Measurements from ENCODE around the gene DCAF10.

Gene DCAF10

DNA sequence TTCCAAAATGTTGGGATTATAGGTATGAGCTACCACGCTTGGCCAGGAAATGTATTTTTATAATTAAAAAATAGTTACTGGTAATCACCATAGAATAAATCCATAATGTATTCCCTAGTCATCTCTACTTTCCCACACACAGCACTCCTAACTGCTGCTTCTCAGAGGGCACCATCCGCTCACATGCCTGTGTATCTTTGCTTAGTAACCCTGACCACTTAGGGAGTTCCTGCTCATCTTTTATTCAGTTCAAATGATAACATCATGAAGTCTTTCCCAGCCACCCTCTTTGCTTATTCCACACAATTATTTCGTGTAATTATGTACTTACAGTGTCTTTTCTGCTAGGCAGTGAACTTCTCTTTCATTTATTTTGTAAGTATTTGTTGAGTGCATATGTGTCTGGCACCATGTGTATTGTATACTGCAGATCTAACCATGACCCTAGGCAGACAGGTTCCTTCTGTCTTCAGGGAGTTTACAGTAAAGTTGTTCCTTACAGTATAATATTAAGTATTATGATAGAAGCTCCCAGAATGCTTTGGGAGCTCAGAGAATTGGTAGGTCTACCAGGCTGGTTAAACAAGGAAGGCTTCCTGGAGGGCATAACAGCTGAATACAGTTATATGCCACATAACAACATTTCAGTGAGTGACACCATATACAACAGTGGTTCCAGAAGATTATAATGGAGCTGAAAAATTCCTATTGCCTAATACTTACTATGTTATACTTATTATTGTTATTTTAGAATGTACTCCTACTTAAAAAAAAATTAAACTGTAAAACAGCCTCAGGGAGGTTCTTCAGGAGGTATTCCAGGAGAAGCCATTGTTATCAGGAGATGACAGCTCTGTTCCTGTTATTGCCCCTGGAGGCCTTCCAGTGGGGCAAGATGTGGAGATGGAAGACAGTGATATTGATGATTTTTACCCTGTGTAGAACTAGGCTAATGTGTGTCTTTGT, 39.2 kb downstream of the DCAF10 start:
- Histone ChIP-seq H3K27me3 (ENCODE audit: insufficient read depth, insufficient read length) (no peaks in the 10 kb centered on the region), H3K36me3 (ENCODE audit: insufficient read depth, insufficient read length, low read length) (peaks cover 13% of the 10 kb centered on the region), H3K9ac (ENCODE audit: insufficient read length, low read depth) (no peak overlapping the region), H3K4me1 (ENCODE audit: insufficient read depth, insufficient read length) (no peaks in the 10 kb centered on the region), H3K9me3 (ENCODE audit: insufficient read depth, low read length) (no peaks in the 10 kb centered on the region), H3K4me3 (ENCODE audit: insufficient read length, low read depth) (no peak overlapping the region)
- no peak for TF ChIP-seq SUZ12 (IDR thresholded peaks at IDR 0.05; ENCODE audit: extremely low read depth, insufficient read depth, insufficient read length)
- no peak for TF ChIP-seq ZNF274 (IDR thresholded peaks at IDR 0.05; ENCODE audit: low read depth, low read length)
- TF ChIP-seq YY1 (IDR thresholded peaks at IDR 0.05; ENCODE audit: insufficient read depth, insufficient read length), result no peak
- no peak for DNase-seq (ENCODE audit: low read depth, low spot score)

GRCh38 chr9:37840560-37841194, 40.1 kb downstream of the DCAF10 start:
- peaks cover 16% of the 10 kb centered on the region for H3K36me3 ChIP-seq (ENCODE audit: insufficient read depth, insufficient read length, low read length)
- no peak for DNase-seq (ENCODE audit: low read depth, low spot score)
- H3K4me3 ChIP-seq (ENCODE audit: insufficient read length, low read depth), result no peak overlapping the region
- H3K9ac ChIP-seq (ENCODE audit: insufficient read length, low read depth), result no peak overlapping the region
- TF ChIP-seq YY1 (IDR thresholded peaks at IDR 0.05; ENCODE audit: insufficient read depth, insufficient read length), result no peak
- no peak for TF ChIP-seq ZNF274 (IDR thresholded peaks at IDR 0.05; ENCODE audit: low read depth, low read length)
- TF ChIP-seq SUZ12 (IDR thresholded peaks at IDR 0.05; ENCODE audit: extremely low read depth, insufficient read depth, insufficient read length), result no peak
- H3K9me3 ChIP-seq (ENCODE audit: insufficient read depth, low read length), result no peaks in the 10 kb centered on the region
- no peaks in the 10 kb centered on the region for H3K27me3 ChIP-seq (ENCODE audit: insufficient read depth, insufficient read length)
- no peaks in the 10 kb centered on the region for H3K4me1 ChIP-seq (ENCODE audit: insufficient read depth, insufficient read length)

DNA sequence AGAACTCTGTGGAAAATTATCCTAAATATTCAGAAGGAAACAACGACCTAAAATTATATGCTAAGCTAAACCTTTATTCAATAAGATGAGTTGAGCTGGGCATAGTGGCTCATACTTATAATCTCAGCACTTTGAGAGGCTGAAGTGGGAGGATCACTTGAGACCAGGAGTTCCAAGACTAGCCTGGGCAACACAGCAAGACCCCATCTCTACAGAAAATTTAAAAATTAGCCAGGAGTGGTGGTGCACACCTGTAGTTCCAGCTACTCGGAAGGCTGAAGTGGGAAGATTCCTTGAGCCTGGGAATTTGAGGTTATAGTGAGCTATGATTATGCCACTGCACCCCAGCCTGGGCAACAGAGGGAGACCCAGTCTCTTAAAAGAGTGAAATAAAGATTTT, 51.6 kb downstream of the DCAF10 start:
- Histone ChIP-seq H3K4me1 (ENCODE audit: insufficient read depth, insufficient read length) (no peaks in the 10 kb centered on the region), H3K9ac (ENCODE audit: insufficient read length, low read depth) (no peak overlapping the region), H3K4me3 (ENCODE audit: insufficient read length, low read depth) (no peak overlapping the region), H3K27me3 (ENCODE audit: insufficient read depth, insufficient read length) (no peaks in the 10 kb centered on the region), H3K36me3 (ENCODE audit: insufficient read depth, insufficient read length, low read length) (peaks cover 8% of the 10 kb centered on the region), H3K9me3 (ENCODE audit: insufficient read depth, low read length) (no peaks in the 10 kb centered on the region)
- DNase-seq (ENCODE audit: low read depth, low spot score), result no peak
- TF ChIP-seq ZNF274 (IDR thresholded peaks at IDR 0.05; ENCODE audit: low read depth, low read length) (no peak), SUZ12 (IDR thresholded peaks at IDR 0.05; ENCODE audit: extremely low read depth, insufficient read depth, insufficient read length) (no peak), YY1 (IDR thresholded peaks at IDR 0.05; ENCODE audit: insufficient read depth, insufficient read length) (no peak)

GRCh38 chr9:37856551-37856950, 56.0 kb downstream of the DCAF10 start:
- TF ChIP-seq ZNF274 (IDR thresholded peaks at IDR 0.05; ENCODE audit: low read depth, low read length) (no peak), YY1 (IDR thresholded peaks at IDR 0.05; ENCODE audit: insufficient read depth, insufficient read length) (no peak), SUZ12 (IDR thresholded peaks at IDR 0.05; ENCODE audit: extremely low read depth, insufficient read depth, insufficient read length) (no peak)
- H3K27me3 ChIP-seq (ENCODE audit: insufficient read depth, insufficient read length), result no peaks in the 10 kb centered on the region
- no peak overlapping the region for H3K4me3 ChIP-seq (ENCODE audit: insufficient read length, low read depth)
- no peaks in the 10 kb centered on the region for H3K9me3 ChIP-seq (ENCODE audit: insufficient read depth, low read length)
- H3K4me1 ChIP-seq (ENCODE audit: insufficient read depth, insufficient read length), result no peaks in the 10 kb centered on the region
- no peak for DNase-seq (ENCODE audit: low read depth, low spot score)
- no peak overlapping the region for H3K9ac ChIP-seq (ENCODE audit: insufficient read length, low read depth)
- H3K36me3 ChIP-seq (ENCODE audit: insufficient read depth, insufficient read length, low read length), result peaks cover 35% of the 10 kb centered on the region

DNA sequence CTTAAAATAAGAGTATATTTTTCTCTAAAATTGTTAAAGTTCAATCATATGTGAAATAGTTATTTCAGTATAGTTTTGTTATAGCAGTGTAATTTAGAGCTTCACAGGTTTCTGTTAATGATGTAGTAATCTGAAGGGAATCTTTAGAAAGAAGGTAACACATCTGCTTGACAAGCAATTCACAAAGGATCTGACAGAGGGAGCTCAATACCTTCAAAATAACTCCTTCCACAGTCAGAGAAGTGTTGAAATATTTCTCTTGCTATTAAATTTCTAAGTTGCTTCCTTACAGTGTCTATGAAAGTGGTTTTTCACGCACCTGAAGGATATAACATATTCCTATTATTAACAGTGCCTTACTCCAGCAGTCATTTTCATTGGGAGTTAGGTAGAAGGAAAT, 58.4 kb downstream of the DCAF10 start:
- no peak for DNase-seq (ENCODE audit: low read depth, low spot score)
- no peaks in the 10 kb centered on the region for H3K27me3 ChIP-seq (ENCODE audit: insufficient read depth, insufficient read length)
- no peak for TF ChIP-seq YY1 (IDR thresholded peaks at IDR 0.05; ENCODE audit: insufficient read depth, insufficient read length)
- TF ChIP-seq ZNF274 (IDR thresholded peaks at IDR 0.05; ENCODE audit: low read depth, low read length), result no peak
- TF ChIP-seq SUZ12 (IDR thresholded peaks at IDR 0.05; ENCODE audit: extremely low read depth, insufficient read depth, insufficient read length), result no peak

DNA sequence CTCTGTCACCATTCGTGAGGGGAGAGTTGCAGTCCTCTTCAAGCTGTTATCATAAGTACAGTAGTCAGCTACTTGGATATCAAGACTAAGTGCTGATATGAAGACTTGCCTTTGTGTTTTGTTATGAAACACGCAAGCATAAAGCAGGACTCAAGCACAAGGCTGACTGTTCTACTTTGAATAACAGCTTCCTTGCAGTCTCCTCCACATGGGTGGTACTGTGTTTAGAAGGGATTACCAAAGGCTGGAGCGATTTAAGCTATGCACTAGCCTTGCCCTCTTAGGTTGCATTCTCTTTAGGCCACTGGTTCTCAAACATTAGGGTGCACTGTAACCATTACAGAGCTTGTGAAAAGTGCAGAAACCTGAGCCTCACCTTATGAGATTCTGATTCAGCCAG, 61.9 kb downstream of the DCAF10 start:
- no peaks in the 10 kb centered on the region for H3K9me3 ChIP-seq (ENCODE audit: insufficient read depth, low read length)
- peaks cover 35% of the 10 kb centered on the region for H3K36me3 ChIP-seq (ENCODE audit: insufficient read depth, insufficient read length, low read length)
- no peaks in the 10 kb centered on the region for H3K4me1 ChIP-seq (ENCODE audit: insufficient read depth, insufficient read length)
- TF ChIP-seq YY1 (IDR thresholded peaks at IDR 0.05; ENCODE audit: insufficient read depth, insufficient read length), result no peak
- no peak for DNase-seq (ENCODE audit: low read depth, low spot score)
- no peak overlapping the region for H3K9ac ChIP-seq (ENCODE audit: insufficient read length, low read depth)
- no peaks in the 10 kb centered on the region for H3K27me3 ChIP-seq (ENCODE audit: insufficient read depth, insufficient read length)
- no peak overlapping the region for H3K4me3 ChIP-seq (ENCODE audit: insufficient read length, low read depth)

More for the DNA sequence above, 58.4 kb downstream of the DCAF10 start:
- Histone ChIP-seq H3K4me1 (ENCODE audit: insufficient read depth, insufficient read length) (no peaks in the 10 kb centered on the region), H3K9me3 (ENCODE audit: insufficient read depth, low read length) (no peaks in the 10 kb centered on the region), H3K9ac (ENCODE audit: insufficient read length, low read depth) (no peak overlapping the region), H3K4me3 (ENCODE audit: insufficient read length, low read depth) (no peak overlapping the region), H3K36me3 (ENCODE audit: insufficient read depth, insufficient read length, low read length) (peaks cover 39% of the 10 kb centered on the region)

GRCh38 chr9:37870081-37870798, 69.6 kb downstream of the DCAF10 start:
- no peaks in the 10 kb centered on the region for H3K4me1 ChIP-seq (ENCODE audit: insufficient read depth, insufficient read length)
- no peaks in the 10 kb centered on the region for H3K36me3 ChIP-seq (ENCODE audit: insufficient read depth, insufficient read length, low read length)
- DNase-seq (ENCODE audit: low read depth, low spot score), result no peak
- TF ChIP-seq ZNF274 (IDR thresholded peaks at IDR 0.05; ENCODE audit: low read depth, low read length) (no peak), SUZ12 (IDR thresholded peaks at IDR 0.05; ENCODE audit: extremely low read depth, insufficient read depth, insufficient read length) (no peak), YY1 (IDR thresholded peaks at IDR 0.05; ENCODE audit: insufficient read depth, insufficient read length) (no peak)
- no peaks in the 10 kb centered on the region for H3K9me3 ChIP-seq (ENCODE audit: insufficient read depth, low read length)
- H3K27me3 ChIP-seq (ENCODE audit: insufficient read depth, insufficient read length), result no peaks in the 10 kb centered on the region
- H3K9ac ChIP-seq (ENCODE audit: insufficient read length, low read depth), result no peak overlapping the region
- H3K4me3 ChIP-seq (ENCODE audit: insufficient read length, low read depth), result no peak overlapping the region
